ENCODE data around the gene ANKDD1A.

- TF ChIP-seq CTCF (IDR thresholded peaks at IDR 0.05) (no peak), POLR2A (IDR thresholded peaks at IDR 0.05) (no peak)
These were observed 4.7 kb downstream of the ANKDD1A start for GRCh38 chr15:64916365-64916764.
